SK-N-MC (cell line): Measurements from ENCODE around the gene TFAP2E.

Experiments
- EZH2 ChIP-seq: fragments of 200-600 bp; sonication (generic); IDR thresholded peaks from one replicate; pipeline ENCODE4 v1.6.1; 2017; ENCODE audit warnings: antibody characterized with exemption
- FOXP2 ChIP-seq: optimal IDR thresholded peaks from 2 replicates; pipeline ENCODE3; 2011; ENCODE audit warnings: mild to moderate bottlenecking, moderate library complexity; ENCODE audit not compliant: insufficient read depth; ENCODE audit errors: extremely low read length, control extremely low read depth
- POLR2AphosphoS5 ChIP-seq: IDR thresholded peaks from 2 replicates; pipeline ENCODE4 v1.6.1; 2012; ENCODE audit warnings: mild to moderate bottlenecking, low read depth, low read length, borderline replicate concordance

GRCh38 chr1:35580949-35581388 is 7.9 kb downstream of the TFAP2E start:
- TF ChIP-seq EZH2 (no peak), POLR2AphosphoS5 (no peak), FOXP2 (no peak)
